Peyer's patch (tissue), 4 donors: ENCODE measurements around the gene RHEBL1.

ENCODE experiments used
- CTCF ChIP-seq, 6 experiments: fragments of 450-650 bp in 4 of 6; fragments of 200-600 bp in 2 of 6; sonication (generic) in 1 of 6; IDR thresholded peaks; one replicate each; pipeline ENCODE4 v1.5.1; 2017 to 2019; ENCODE audit warnings: antibody characterized with exemption in 6 of 6, mild to moderate bottlenecking in 3 of 6, moderate library complexity in 1 of 6
- POLR2A ChIP-seq, 2 donors: fragments of 450-650 bp; IDR thresholded peaks; one replicate each; pipeline ENCODE4 v1.5.1; 2017; ENCODE audit warnings: antibody characterized with exemption in 2 of 2, mild to moderate bottlenecking in 2 of 2, moderate library complexity in 2 of 2

DNA sequence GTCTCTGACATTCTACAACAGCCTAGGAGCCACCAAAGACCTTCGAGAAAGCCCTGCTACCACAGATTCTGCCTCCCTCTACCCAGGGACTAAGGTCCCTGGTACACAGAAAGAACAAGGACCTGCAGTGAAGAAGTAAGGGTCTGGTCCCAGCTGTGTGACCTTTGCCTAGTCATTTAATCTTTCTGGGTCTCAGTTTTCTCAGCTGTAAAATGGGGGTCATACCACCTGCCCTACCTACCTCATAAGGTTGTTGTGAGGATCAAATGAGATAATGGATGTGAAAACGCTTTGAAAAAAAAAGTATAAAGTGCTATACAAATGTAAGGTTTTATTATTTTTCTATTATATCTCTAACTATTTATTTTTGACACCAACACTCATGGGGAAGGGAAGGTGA lies 46.0 kb downstream of the RHEBL1 start:
- no peak for TF ChIP-seq CTCF (IDR thresholded peaks at IDR 0.05)
- no peak for TF ChIP-seq POLR2A (IDR thresholded peaks at IDR 0.05)
